Measurements from ENCODE around the gene TAF11L2.
"Not testable (repeated sequence)": the region's sequence is repeated elsewhere in the genome, so short reads cannot be mapped to it uniquely, and the experiment has no call there.

TAF11L2 gene

GRCh38 chr5:17528369-17528768 is 30.3 kb downstream of the TAF11L2 start, which contains the start of gene TAF11L6:
TAF11L6 (plus strand) TSS chr5:17528669.
- not testable (repeated sequence) for H3K4me1 ChIP-seq (ENCODE audit: control insufficient read depth, low read depth, low read length); H3K27me3 ChIP-seq (ENCODE audit: control insufficient read depth, insufficient read depth, low read length); H3K4me3 ChIP-seq (ENCODE audit: low read length); H3K9ac ChIP-seq (ENCODE audit: low read length); H3K9me3 ChIP-seq (ENCODE audit: control insufficient read depth, low read depth, low read length); H3K36me3 ChIP-seq (ENCODE audit: control insufficient read depth, low read depth, low read length); H3K27ac ChIP-seq (ENCODE audit: low read length)
